H1 (cell line): Measurements from ENCODE around the gene ALPL. TPM values are rescaled to one million over a fixed set of nuclear protein-coding genes. Genes with fewer than 3 reads are reported as not detected.

Experiments used
- polyA plus RNA-seq, 7 experiments: library from polyadenylated mRNA; depleted of rRNA in 3 of 7; stranded (reverse) in 5 of 7; unstranded in 2 of 7; fragments of >200 nt in 5 of 7; fragments of 200-250 nt in 2 of 7; gene quantifications; 1 replicate in 5 of 7; 2 replicates in 1 of 7; 4 replicates in 1 of 7; pipeline versions ENCODE4 v1.2.1 to v1.2.3, GENCODE V29; 2011 to 2013; ENCODE audit warnings: missing spikeins in 2 of 7, mixed read lengths in 2 of 7
- total RNA-seq: library from RNA; stranded (reverse); fragmentation: NEBNext Ultra II Directional; extraction: Animal tissue kit (Norgen Biotek cat#: 25700); gene quantifications from 2 replicates; pipeline ENCODE4 v1.2.1, GENCODE V29; 2021
- TF ChIP-seq, protein P1 (sequence below): fragments of 300-600 bp; sonication (generic); IDR thresholded peaks from 2 replicates; pipeline ENCODE4 v1.7.1; 2012; ENCODE audit warnings: low read length, moderate library complexity, mild to moderate bottlenecking, inconsistent platforms; ENCODE audit not compliant: insufficient replicate concordance

The ALPL gene
- total and polyA plus RNA-seq, 2 of the 8 experiments (the other 6 are each of a cell fraction or from before 2014, with no cell fraction given) = 175 to 362 TPM

DNA sequence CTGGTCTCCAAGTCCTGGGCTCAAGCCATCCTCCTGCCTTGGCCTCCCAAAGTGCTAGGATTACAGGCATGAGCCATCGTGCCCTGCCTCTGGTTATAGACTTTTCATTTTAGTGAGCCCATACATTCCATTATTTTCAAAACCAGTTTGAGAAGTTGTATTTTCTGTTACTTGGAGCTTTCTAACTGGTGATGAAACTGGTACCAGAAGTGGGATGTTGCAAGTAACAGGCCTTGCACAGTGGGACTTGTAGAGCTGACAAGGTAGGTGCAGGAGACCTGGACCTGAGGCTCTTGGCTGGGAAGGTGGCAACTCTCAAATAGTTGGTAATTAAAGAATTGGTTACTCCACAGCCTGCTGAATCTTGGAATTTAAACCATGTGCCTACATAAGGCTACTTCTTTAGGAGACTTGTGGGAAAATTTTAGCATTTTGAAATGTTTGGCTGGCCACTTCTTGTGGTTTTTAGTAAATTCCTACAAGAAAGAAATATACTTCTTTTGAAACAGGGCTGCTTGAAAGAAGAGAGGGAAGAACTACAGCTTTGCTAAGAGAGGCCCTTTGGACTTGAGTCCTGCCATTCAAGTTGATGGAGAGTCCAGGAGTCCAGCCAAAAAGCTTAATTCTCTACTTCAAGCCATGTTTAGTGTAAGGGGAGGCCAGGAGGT, 9.8 kb upstream of the ALPL start (continued):
- TF ChIP-seq, protein P1, sequence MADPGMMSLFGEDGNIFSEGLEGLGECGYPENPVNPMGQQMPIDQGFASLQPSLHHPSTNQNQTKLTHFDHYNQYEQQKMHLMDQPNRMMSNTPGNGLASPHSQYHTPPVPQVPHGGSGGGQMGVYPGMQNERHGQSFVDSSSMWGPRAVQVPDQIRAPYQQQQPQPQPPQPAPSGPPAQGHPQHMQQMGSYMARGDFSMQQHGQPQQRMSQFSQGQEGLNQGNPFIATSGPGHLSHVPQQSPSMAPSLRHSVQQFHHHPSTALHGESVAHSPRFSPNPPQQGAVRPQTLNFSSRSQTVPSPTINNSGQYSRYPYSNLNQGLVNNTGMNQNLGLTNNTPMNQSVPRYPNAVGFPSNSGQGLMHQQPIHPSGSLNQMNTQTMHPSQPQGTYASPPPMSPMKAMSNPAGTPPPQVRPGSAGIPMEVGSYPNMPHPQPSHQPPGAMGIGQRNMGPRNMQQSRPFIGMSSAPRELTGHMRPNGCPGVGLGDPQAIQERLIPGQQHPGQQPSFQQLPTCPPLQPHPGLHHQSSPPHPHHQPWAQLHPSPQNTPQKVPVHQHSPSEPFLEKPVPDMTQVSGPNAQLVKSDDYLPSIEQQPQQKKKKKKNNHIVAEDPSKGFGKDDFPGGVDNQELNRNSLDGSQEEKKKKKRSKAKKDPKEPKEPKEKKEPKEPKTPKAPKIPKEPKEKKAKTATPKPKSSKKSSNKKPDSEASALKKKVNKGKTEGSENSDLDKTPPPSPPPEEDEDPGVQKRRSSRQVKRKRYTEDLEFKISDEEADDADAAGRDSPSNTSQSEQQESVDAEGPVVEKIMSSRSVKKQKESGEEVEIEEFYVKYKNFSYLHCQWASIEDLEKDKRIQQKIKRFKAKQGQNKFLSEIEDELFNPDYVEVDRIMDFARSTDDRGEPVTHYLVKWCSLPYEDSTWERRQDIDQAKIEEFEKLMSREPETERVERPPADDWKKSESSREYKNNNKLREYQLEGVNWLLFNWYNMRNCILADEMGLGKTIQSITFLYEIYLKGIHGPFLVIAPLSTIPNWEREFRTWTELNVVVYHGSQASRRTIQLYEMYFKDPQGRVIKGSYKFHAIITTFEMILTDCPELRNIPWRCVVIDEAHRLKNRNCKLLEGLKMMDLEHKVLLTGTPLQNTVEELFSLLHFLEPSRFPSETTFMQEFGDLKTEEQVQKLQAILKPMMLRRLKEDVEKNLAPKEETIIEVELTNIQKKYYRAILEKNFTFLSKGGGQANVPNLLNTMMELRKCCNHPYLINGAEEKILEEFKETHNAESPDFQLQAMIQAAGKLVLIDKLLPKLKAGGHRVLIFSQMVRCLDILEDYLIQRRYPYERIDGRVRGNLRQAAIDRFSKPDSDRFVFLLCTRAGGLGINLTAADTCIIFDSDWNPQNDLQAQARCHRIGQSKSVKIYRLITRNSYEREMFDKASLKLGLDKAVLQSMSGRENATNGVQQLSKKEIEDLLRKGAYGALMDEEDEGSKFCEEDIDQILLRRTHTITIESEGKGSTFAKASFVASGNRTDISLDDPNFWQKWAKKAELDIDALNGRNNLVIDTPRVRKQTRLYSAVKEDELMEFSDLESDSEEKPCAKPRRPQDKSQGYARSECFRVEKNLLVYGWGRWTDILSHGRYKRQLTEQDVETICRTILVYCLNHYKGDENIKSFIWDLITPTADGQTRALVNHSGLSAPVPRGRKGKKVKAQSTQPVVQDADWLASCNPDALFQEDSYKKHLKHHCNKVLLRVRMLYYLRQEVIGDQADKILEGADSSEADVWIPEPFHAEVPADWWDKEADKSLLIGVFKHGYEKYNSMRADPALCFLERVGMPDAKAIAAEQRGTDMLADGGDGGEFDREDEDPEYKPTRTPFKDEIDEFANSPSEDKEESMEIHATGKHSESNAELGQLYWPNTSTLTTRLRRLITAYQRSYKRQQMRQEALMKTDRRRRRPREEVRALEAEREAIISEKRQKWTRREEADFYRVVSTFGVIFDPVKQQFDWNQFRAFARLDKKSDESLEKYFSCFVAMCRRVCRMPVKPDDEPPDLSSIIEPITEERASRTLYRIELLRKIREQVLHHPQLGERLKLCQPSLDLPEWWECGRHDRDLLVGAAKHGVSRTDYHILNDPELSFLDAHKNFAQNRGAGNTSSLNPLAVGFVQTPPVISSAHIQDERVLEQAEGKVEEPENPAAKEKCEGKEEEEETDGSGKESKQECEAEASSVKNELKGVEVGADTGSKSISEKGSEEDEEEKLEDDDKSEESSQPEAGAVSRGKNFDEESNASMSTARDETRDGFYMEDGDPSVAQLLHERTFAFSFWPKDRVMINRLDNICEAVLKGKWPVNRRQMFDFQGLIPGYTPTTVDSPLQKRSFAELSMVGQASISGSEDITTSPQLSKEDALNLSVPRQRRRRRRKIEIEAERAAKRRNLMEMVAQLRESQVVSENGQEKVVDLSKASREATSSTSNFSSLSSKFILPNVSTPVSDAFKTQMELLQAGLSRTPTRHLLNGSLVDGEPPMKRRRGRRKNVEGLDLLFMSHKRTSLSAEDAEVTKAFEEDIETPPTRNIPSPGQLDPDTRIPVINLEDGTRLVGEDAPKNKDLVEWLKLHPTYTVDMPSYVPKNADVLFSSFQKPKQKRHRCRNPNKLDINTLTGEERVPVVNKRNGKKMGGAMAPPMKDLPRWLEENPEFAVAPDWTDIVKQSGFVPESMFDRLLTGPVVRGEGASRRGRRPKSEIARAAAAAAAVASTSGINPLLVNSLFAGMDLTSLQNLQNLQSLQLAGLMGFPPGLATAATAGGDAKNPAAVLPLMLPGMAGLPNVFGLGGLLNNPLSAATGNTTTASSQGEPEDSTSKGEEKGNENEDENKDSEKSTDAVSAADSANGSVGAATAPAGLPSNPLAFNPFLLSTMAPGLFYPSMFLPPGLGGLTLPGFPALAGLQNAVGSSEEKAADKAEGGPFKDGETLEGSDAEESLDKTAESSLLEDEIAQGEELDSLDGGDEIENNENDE = no peak
